Smooth muscle cell of the brain vasculature (primary cell): ENCODE data around the gene PAPPA.

Experiments used
- DNase-seq: peaks from one replicate; pipeline ENCODE4 v3.0.0-alpha.2; 2012; ENCODE audit warnings: low read depth, low spot score

PAPPA gene

DNA sequence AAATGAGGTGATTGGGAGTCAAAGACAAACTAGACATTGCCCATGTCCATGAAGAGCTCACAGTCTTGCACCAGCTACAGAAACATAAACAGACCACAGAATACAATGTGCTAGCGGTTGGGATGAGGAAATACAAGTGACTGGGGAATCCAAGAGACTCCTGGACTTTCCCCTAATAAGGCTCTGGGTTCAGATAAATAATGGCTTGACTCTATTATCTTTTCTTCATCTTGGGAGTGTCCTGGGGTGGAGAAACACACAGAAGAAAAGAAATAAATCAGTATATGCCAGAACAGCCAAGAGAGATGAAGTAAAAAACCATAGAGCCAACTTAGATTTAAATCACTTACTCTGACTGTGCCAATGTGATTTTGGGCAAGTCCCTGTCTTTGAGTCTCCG, 227.8 kb downstream of the PAPPA start:
- DNase-seq, result no peak

GRCh38 chr9:116382053-116382452, 228.5 kb downstream of the PAPPA start:
- no peak for DNase-seq

DNA sequence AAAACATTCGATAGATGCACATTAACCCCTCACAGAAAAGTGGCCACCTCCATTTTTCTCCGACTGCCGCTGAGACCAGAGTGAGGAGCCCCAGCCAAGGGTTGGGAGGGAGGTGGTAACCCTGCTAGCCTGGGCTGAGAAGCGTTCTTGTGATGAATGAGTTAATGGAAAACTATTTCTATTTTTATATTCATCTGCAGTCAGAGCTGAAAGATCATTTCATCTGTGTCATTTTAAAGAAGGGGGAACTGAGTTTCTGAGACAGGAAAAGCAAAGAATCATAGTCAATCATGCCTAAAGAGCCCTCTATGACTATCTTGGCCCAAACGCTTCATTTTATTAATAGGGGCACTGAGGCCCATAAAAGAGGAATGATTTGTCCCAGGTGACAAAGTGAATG, 229.5 kb downstream of the PAPPA start:
- no peak for DNase-seq

DNA sequence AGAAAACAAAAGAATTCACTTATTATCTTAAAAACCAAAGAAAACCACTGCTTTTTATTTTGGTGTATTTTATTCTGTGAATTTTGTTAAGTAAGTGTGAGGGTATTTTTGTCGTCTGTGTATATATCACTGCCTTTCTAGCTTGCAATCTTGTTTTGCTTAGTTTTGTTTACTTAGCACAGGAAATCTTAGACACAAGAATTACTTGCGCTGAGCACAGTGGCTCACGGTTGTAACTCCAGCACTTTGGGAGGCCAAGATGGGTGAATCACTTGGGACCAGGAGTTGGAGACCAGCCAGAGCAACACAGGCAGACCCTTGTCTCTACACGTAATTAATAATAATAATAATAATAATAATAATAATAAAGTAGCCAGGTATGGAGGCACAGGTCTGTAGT, 230.3 kb downstream of the PAPPA start:
- no peak for DNase-seq

GRCh38 chr9:116387934-116388698, 234.5 kb downstream of the PAPPA start:
- no peak for DNase-seq

DNA sequence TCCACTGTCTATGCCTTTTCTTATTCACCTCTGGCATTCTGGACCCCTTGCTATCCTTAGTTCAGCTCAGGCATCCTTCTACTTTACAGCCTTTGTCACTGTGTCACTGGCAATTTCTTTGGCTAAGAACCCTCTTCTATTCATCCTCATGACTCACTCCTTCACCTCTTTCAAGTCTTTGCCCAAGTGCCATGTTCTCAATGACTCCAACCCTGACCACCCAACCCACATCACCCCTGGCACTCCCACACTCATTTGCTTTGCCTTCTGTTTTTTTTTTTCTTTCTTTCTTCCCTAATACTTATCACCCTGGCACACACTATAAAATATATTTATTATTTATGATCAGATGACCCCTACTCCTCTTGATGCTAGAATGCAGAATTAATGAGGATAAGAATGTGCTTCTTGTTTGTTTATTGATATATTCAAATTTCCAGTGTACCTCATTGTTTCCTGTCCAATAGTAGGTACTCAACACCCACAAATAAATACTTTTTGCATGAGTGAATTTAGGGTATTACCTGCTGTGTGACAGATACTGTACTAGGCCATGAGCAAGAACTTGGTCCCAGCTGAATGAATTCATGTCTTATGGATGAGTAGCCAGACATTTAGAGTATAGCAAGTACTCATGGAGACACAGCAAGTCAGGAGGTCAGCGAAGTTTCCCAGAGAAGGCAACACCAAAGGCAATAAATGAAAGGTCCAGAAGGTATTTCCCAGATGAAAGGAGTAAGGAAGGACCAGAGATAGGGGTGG, 236.1 kb downstream of the PAPPA start:
- no peak for DNase-seq

DNA sequence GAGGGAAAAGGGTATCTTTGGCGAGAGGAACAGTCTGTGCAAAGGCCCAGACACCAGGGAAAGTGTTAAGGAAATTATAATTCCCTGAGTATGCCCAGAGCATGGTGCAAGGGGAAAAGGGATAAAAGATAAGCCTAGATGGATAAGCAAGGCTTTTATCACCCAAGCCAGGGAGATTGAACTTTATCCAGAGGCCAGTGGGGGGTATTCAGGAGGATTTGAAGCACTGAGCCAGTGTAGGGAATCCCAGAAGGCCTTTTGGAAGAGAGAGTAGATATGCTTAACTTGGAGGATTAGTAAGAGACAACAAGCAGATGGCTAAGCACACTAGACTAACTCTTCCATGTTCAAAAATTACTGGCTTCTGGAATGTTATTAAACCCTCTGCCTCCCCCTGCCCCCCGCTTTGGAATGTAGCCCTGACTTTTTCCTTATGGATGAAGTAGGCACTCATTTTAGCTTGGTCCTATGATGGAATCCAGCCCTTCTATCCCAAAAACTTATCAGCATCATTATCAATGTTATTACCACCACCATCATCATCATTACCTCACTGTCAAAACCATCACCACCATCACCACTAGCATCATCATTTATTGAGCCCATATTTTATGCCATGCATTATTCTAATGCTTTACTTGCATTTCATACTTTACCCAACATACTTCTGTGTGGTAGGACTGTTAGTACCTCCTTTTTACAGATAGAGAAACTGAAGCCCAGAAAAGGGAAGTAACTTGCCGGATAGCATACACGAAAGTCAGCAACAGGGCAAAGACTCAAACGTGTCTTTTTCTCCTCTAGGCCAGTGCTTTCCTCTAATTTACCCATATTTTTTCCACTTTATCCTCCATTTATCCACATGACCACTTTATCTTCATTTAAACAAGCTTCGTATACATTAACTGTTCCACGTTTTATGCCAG, 237.0 kb downstream of the PAPPA start:
- DNase-seq, result no peak

GRCh38 chr9:116391306-116391900, 237.8 kb downstream of the PAPPA start:
- peak; percentile 33 for DNase-seq

DNA sequence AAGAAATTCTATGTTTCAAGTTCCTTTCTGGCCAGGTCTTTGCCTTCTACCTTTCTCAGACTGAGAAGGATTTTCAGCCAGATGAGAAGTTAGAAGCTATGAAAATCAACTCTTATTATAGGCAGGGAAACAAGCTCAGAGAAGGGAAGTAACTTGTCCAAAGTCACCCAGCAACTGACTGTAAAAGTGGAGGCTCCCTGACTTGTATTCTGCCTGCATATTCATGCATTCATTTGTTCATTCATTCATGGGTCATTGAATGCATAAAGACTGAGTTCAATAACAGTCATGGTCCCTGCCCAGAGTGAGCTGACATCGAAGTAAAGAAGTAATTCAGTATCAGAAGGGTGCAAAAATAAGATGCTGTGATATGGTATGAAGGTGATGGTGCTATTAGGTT, 239.6 kb downstream of the PAPPA start:
- DNase-seq, result no peak

GRCh38 chr9:116394070-116394469, 240.5 kb downstream of the PAPPA start:
- no peak for DNase-seq

DNA sequence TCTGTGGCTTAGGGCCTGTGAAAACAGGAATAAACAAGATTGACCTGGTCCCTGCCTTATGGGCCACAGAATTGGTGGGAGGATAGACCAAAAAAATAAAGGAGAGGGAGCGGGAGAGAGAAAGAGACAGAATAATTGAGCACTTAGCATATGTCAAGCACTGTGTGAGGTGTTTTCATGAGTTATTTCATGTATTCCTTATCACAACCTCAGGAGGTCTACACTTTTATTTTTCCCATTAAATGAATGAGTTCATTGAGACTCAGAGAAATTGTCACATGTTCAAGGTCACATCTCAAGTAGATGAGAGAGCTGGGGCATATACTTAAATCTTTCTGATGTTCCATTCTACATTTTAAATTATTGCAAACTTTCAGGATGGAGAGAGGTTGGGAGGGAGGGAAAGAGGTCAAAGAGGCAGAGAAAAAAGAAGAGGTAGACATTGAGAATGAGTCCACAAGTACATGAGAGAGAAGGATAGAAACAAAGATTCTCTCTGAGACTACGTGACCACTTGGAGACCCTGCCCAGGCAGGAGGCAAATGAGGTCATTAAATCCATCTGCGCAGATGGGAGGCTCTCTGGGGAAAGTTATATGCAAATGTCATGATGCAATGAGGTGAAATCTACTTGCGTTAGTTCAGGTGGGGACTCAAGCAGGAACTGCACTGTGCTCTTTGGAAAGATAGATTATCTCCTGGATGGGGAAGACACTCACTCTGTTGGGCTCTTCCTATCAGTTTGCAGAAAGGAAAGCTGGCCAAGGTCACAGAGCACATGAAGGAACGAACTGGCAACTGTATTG, 241.5 kb downstream of the PAPPA start:
- no peak for DNase-seq

DNA sequence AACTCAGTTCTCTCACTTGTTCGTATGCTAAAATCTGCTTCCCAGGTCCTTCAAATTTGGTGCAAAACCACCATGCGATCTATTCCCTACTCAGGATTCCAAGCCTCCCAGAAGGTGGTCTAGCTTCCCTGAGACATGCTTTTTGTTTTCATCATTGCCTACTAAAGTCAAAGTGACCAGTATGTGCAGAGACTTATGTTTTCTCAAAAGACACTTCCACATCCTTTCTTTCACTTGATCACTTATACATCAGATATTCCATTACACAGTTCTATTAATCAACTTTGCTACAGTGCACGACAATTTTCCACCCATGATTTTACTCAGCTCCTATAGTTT, 242.1 kb downstream of the PAPPA start:
- DNase-seq, result no peak

DNA sequence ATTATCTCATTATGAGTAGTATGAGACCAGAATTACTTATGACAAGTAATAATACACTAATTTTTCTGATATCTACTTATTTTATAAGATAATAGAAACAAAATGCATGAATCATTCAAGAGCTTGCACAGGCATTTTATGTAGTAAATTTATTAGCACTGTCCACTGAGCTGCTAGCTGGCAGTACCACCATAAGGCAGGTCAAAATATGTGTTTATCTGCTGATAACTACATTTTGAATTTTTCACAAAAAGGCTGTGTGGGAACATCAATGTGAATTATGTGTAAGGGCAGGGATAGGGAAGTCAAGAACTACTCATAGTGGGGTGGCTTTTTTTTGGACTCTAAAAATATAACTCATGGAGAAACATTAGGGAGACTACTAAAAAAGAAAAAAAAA, 249.6 kb downstream of the PAPPA start:
- DNase-seq, result no peak

DNA sequence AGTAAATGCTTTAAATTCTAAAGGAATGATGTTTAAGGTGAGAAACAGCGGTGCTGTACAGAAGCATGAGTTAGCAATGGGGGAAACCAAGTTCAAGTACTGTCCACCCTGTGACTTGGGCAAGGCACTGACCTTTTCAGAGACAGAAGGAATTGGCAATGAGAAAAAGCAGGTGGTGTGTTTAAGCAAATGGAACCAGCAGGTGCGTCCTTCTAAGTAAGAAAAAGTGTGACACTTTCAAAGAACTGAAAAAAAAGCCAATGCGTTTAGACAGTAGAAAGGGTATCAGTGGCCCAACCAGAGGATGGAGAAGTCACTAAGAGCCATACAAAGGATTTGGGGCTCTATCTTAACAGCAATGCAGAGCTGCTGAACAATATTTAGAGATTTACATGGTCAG, 250.6 kb downstream of the PAPPA start:
- no peak for DNase-seq

- DNase-seq, result no peak
These were observed 251.7 kb downstream of the PAPPA start for GRCh38 chr9:116405321-116405720.

GRCh38 chr9:116406469-116406868, 252.9 kb downstream of the PAPPA start:
- no peak for DNase-seq

GRCh38 chr9:116409129-116409528, 255.5 kb downstream of the PAPPA start:
- no peak for DNase-seq

GRCh38 chr9:116409638-116410037, 256.0 kb downstream of the PAPPA start:
- no peak for DNase-seq

- no peak for DNase-seq
These were observed 257.9 kb downstream of the PAPPA start for GRCh38 chr9:116411506-116411905.

DNA sequence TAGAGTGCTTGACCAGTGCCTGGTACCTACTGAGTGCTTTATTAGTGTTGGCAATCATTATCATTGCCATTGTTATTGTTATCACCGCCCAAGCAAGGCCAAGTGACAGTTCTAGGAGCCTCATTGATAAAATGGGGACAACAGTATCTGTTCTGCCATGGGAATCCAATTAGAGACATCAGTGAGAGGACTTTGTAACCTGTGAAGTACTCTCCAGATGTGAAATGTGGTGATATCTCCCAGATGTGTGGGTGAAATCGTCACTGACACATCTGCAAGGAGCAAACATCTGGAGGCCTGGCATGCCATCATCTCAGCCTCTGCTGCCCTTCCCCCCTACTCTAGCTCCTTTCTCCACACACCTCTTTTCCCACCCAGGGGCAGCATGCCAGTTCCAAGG, 260.8 kb downstream of the PAPPA start:
- no peak for DNase-seq

DNA sequence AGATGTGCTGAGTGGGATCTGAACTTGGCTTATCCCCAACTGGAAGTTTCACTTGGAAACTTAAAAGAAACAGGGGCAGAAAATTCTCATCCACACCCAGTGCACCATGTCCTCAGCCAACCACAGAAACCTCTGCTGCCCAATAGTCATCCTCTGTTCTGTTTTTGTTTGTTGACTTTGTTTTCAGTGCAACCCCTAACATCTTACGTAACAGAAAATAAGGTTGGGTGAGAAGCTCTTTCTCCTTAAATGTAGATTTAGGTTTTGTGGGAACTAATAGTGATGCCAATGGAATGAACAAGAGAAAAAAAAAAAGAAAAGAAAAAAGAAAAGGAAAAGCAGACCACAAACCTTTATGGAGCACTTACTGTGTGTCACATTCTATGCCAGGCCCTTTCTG, 262.8 kb downstream of the PAPPA start:
- DNase-seq, result no peak
